ENCODE measurements around the gene WBP4. TPM values are rescaled to one million over a fixed set of nuclear protein-coding genes. Genes with fewer than 3 reads are reported as not detected.
"Not testable (repeated sequence)": the region's sequence is repeated elsewhere in the genome, so short reads cannot be mapped to it uniquely, and the experiment has no call there.

Gene WBP4
- polyA plus RNA-seq, 3 donors = 2.8 to 3.8 (median 3.7) TPM

DNA sequence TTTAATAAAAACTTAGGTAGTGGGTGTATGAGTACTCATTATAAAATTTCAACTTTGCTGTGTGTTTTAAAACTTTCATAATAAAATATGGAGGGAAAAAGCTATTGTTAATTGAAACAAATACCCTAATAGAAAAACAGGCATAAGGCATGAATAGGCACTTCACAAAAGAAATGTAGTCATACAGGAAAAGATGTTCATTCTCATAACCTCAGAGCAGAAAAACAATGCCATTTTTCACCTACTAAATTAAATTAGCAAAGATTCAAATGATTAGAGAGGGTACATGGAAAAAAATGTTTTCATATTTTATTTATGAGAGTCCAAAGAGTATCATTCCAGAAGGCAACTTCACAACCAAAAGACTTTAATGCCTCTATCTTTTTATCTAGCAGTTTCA is 21.6 kb upstream of the WBP4 start:
- Histone ChIP-seq H3K36me3 (replicated peaks in 1 of 2; ENCODE audit: control insufficient read depth in 1 of 2, insufficient read depth in 2 of 2, low read length in 2 of 2) (no peaks in the 10 kb centered on the region), H3K27ac (ENCODE audit: low read depth in 1 of 2, low read length in 2 of 2) (no peak overlapping the region), H3K9me3 (replicated peaks in 1 of 2; ENCODE audit: control insufficient read depth in 1 of 2, insufficient read depth in 1 of 2, low read length in 2 of 2) (no peaks in the 10 kb centered on the region), H3K9ac (ENCODE audit: insufficient read depth, low read length, poor library complexity, severe bottlenecking) (no peak overlapping the region), H3K79me2 (ENCODE audit: insufficient read depth, low read length) (peaks cover 69% of the 10 kb centered on the region), H3K4me2 (replicated peaks; ENCODE audit: extremely low read depth, low read length, poor library complexity, severe bottlenecking) (no peak overlapping the region), H2AFZ (ENCODE audit: insufficient read depth, low read depth, low read length, poor library complexity, severe bottlenecking) (no peak overlapping the region), H3K4me1 (ENCODE audit: control insufficient read depth in 1 of 2, insufficient read depth in 2 of 2, low read length in 2 of 2) (peaks cover 4 to 7% of the 10 kb centered on the region in 2 donors), H3K4me3 (replicated peaks in 1 of 3; ENCODE audit: low read depth in 2 of 3, low read length in 3 of 3) (no peak overlapping the region), H3K27me3 (ENCODE audit: control insufficient read depth in 2 of 2, insufficient read depth in 2 of 2, low read length in 2 of 2) (no peaks in the 10 kb centered on the region), H4K20me1 (ENCODE audit: insufficient read depth, low read length) (peaks cover 48% of the 10 kb centered on the region)
- H3K9me3 Mint-ChIP-seq = peaks cover 0 to 4% (median 2%) of the 10 kb centered on the region in 7 donors
- H3K4me3 Mint-ChIP-seq = no peak overlapping the region
- H3K36me3 Mint-ChIP-seq = peaks cover 2 to 3% of the 10 kb centered on the region in 2 donors
- H3K4me1 Mint-ChIP-seq = peaks cover 18% of the 10 kb centered on the region
- intact Hi-C loops (cut with micrococcal nuclease) = no loop called here
- no peaks in the 10 kb centered on the region for H3K27me3 Mint-ChIP-seq (ENCODE audit: low read depth in 3 of 3)
- no peak for DNase-seq
- H3K27ac Mint-ChIP-seq = no peak overlapping the region
- TF ChIP-seq, protein P1, sequence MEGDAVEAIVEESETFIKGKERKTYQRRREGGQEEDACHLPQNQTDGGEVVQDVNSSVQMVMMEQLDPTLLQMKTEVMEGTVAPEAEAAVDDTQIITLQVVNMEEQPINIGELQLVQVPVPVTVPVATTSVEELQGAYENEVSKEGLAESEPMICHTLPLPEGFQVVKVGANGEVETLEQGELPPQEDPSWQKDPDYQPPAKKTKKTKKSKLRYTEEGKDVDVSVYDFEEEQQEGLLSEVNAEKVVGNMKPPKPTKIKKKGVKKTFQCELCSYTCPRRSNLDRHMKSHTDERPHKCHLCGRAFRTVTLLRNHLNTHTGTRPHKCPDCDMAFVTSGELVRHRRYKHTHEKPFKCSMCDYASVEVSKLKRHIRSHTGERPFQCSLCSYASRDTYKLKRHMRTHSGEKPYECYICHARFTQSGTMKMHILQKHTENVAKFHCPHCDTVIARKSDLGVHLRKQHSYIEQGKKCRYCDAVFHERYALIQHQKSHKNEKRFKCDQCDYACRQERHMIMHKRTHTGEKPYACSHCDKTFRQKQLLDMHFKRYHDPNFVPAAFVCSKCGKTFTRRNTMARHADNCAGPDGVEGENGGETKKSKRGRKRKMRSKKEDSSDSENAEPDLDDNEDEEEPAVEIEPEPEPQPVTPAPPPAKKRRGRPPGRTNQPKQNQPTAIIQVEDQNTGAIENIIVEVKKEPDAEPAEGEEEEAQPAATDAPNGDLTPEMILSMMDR (IDR thresholded peaks at IDR 0.05) = no peak

- peaks cover 0 to 9% (median 2%) of the 10 kb centered on the region in 7 donors for H3K9me3 Mint-ChIP-seq
- no peaks in the 10 kb centered on the region for H3K27me3 Mint-ChIP-seq (ENCODE audit: low read depth in 3 of 3)
- Histone ChIP-seq H3K4me3 (replicated peaks in 1 of 3; ENCODE audit: low read depth in 2 of 3, low read length in 3 of 3) (no peak overlapping the region), H3K4me2 (replicated peaks; ENCODE audit: extremely low read depth, low read length, poor library complexity, severe bottlenecking) (no peak overlapping the region), H3K27me3 (ENCODE audit: control insufficient read depth in 2 of 2, insufficient read depth in 2 of 2, low read length in 2 of 2) (no peaks in the 10 kb centered on the region), H3K4me1 (ENCODE audit: control insufficient read depth in 1 of 2, insufficient read depth in 2 of 2, low read length in 2 of 2) (no peaks in the 10 kb centered on the region), H3K27ac (ENCODE audit: low read depth in 1 of 2, low read length in 2 of 2) (no peak overlapping the region), H3K9me3 (replicated peaks in 1 of 2; ENCODE audit: control insufficient read depth in 1 of 2, insufficient read depth in 1 of 2, low read length in 2 of 2) (no peaks in the 10 kb centered on the region), H3K36me3 (replicated peaks in 1 of 2; ENCODE audit: control insufficient read depth in 1 of 2, insufficient read depth in 2 of 2, low read length in 2 of 2) (no peaks in the 10 kb centered on the region), H3K9ac (ENCODE audit: insufficient read depth, low read length, poor library complexity, severe bottlenecking) (no peak overlapping the region), H2AFZ (ENCODE audit: insufficient read depth, low read depth, low read length, poor library complexity, severe bottlenecking) (no peak overlapping the region), H3K79me2 (ENCODE audit: insufficient read depth, low read length) (peaks cover 59% of the 10 kb centered on the region), H4K20me1 (ENCODE audit: insufficient read depth, low read length) (peaks cover 39% of the 10 kb centered on the region)
- intact Hi-C loops (cut with micrococcal nuclease) = no loop called here
- peak overlapping the region in 5 of 7 donors; percentile 5 to 53 (median 22) for H3K27ac Mint-ChIP-seq
- H3K4me3 Mint-ChIP-seq = no peak overlapping the region
- H3K36me3 Mint-ChIP-seq = peaks cover 3 to 4% of the 10 kb centered on the region in 2 donors
- DNase-seq = no peak
- TF ChIP-seq, protein P1 (IDR thresholded peaks at IDR 0.05) = no peak
- 74% methylated on average over 7 of the region's 9 CpGs for WGBS (ENCODE audit: insufficient coverage)
- H3K4me1 Mint-ChIP-seq = peaks cover 11% of the 10 kb centered on the region
Observed at GRCh38 chr13:41040584-41041334, 20.6 kb upstream of the WBP4 start.

DNA sequence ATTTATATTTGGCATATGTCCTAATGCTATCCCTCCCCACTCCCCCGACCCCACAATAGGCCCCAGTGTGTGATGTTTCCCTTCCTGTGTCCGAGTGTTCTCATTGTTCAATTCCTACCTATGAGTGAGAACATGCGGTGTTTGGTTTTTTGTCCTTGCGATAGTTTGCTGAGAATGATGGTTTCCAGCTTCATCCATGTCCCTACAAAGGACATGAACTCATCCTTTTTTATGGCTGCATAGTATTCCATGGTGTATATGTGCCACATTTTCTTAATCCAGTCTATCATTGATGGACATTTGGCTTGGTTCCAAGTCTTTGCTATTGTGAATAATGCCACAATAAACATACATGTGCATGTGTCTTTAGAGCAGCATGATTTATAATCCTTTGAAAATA is 18.9 kb upstream of the WBP4 start:
- H3K27ac ChIP-seq (ENCODE audit: low read depth in 1 of 2, low read length in 2 of 2); H3K27me3 ChIP-seq (ENCODE audit: control insufficient read depth in 2 of 2, insufficient read depth in 2 of 2, low read length in 2 of 2); DNase-seq; H3K4me1 ChIP-seq (ENCODE audit: control insufficient read depth in 1 of 2, insufficient read depth in 2 of 2, low read length in 2 of 2); H2AFZ ChIP-seq (ENCODE audit: insufficient read depth, low read depth, low read length, poor library complexity, severe bottlenecking); H3K9ac ChIP-seq (ENCODE audit: insufficient read depth, low read length, poor library complexity, severe bottlenecking); intact Hi-C loops (cut with micrococcal nuclease); H3K4me2 ChIP-seq (replicated peaks; ENCODE audit: extremely low read depth, low read length, poor library complexity, severe bottlenecking); H3K4me3 Mint-ChIP-seq; H3K27me3 Mint-ChIP-seq (ENCODE audit: low read depth in 3 of 3); H3K27ac Mint-ChIP-seq; H3K4me3 ChIP-seq (replicated peaks in 1 of 3; ENCODE audit: low read depth in 2 of 3, low read length in 3 of 3); H3K9me3 ChIP-seq (replicated peaks in 1 of 2; ENCODE audit: control insufficient read depth in 1 of 2, insufficient read depth in 1 of 2, low read length in 2 of 2); H3K36me3 ChIP-seq (replicated peaks in 1 of 2; ENCODE audit: control insufficient read depth in 1 of 2, insufficient read depth in 2 of 2, low read length in 2 of 2): not testable (repeated sequence)
- H3K4me1 Mint-ChIP-seq = peaks cover 11% of the 10 kb centered on the region
- no CpG with 5 or more reads among the region's 4 CpGs for WGBS (ENCODE audit: insufficient coverage)
- Histone ChIP-seq H4K20me1 (ENCODE audit: insufficient read depth, low read length) (peaks cover 35% of the 10 kb centered on the region), H3K79me2 (ENCODE audit: insufficient read depth, low read length) (peaks cover 51% of the 10 kb centered on the region)
- H3K9me3 Mint-ChIP-seq = peaks cover 2 to 11% (median 4%) of the 10 kb centered on the region in 7 donors
- peaks cover 12 to 13% of the 10 kb centered on the region in 2 donors for H3K36me3 Mint-ChIP-seq
